ENCODE data around the gene TCF3. TPM values are rescaled to one million over a fixed set of nuclear protein-coding genes. Genes with fewer than 3 reads are reported as not detected.

The TCF3 gene
- total and polyA plus RNA-seq, 2 of the 8 experiments (the other 6 are each of a cell fraction or from before 2014, with no cell fraction given) = 241 to 348 TPM

DNA sequence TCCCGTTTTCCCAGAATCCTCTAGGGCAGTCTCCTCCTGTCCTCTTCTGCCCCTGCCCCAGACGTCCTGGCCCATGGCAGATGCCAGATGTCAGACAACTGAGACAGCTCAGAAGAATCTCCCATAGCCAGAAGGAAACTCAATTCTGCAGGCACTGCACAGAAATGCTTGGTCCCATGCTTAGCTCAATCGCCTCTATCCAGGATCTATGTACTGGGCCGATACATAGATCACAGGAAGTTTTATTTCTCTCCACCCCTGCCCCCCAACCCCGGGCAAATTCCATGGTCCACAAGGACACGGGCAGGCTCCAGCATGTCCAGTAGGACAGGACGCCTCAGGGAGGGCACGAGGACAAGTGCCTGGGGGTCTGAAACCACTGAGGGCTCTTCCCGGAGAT is 64.5 kb downstream of the TCF3 start:
- Histone ChIP-seq H3K18ac (ENCODE audit: extremely low read depth, low read length) (no peak overlapping the region), H3K27me3 (replicated peaks in 1 of 4; ENCODE audit: control insufficient read depth in 3 of 4, extremely low read depth in 1 of 4, insufficient read depth in 3 of 4, low read length in 3 of 4) (no peaks in the 10 kb centered on the region; a peak in 1 of 7 replicates), H2BK15ac (ENCODE audit: low read length) (no peak overlapping the region), H3K56ac (replicated peaks; ENCODE audit: insufficient read length, low read depth, low read length) (no peak overlapping the region), H3K4me1 (replicated peaks in 1 of 4; ENCODE audit: control insufficient read depth in 3 of 4, insufficient read depth in 4 of 4, low read length in 3 of 4) (peaks cover 0 to 8% (median 6%) of the 10 kb centered on the region in 4 experiments; a peak in 6 of 7 replicates), H3K36me3 (ENCODE audit: control insufficient read depth in 2 of 4, insufficient read depth in 4 of 4, low read length in 3 of 4) (peaks cover 3 to 16% (median 7%) of the 10 kb centered on the region in 4 experiments; a peak in 7 of 8 replicates), H3K14ac (ENCODE audit: insufficient read length) (no peak overlapping the region), H3K23ac (ENCODE audit: insufficient read length) (no peak overlapping the region), H4K20me1 (replicated peaks in 1 of 2; ENCODE audit: control insufficient read depth in 1 of 2, insufficient read depth in 2 of 2, low read length in 2 of 2) (peaks cover 4 to 15% of the 10 kb centered on the region in 2 experiments), H3K9ac (replicated peaks in 1 of 4; ENCODE audit: extremely low read depth in 1 of 4, low read depth in 3 of 4, low read length in 3 of 4) (no peak overlapping the region), H3K4ac (replicated peaks; ENCODE audit: insufficient read length, low read depth, low read length) (no peak overlapping the region), H3K23me2 (ENCODE audit: low read depth, low read length) (peaks cover 4% of the 10 kb centered on the region), H3K9me3 (ENCODE audit: insufficient read depth in 2 of 2, low read depth in 1 of 2, low read length in 1 of 2) (no peaks in the 10 kb centered on the region), H4K5ac (ENCODE audit: insufficient read length, low read depth, low read length) (no peak overlapping the region), H2BK120ac (replicated peaks; ENCODE audit: low read depth, low read length) (no peak overlapping the region), H3K4me2 (ENCODE audit: insufficient read depth in 1 of 2, low read depth in 2 of 2, low read length in 2 of 2) (no peak overlapping the region), H2BK12ac (ENCODE audit: low read depth, low read length) (no peak overlapping the region), H3K79me1 (ENCODE audit: low read depth, low read length) (peaks cover 27% of the 10 kb centered on the region), H3K27ac (ENCODE audit: low read depth, low read length) (no peak overlapping the region), H2AK5ac (ENCODE audit: low read depth, low read length) (no peak overlapping the region), H3K79me2 (ENCODE audit: control insufficient read depth in 1 of 2, insufficient read depth in 2 of 2, low read length in 2 of 2) (peaks cover 0 to 58% of the 10 kb centered on the region in 2 experiments; a peak in 3 of 4 replicates), H2BK20ac (ENCODE audit: low read length) (no peak overlapping the region), H2AFZ (ENCODE audit: low read length) (no peak overlapping the region), H2BK5ac (ENCODE audit: low read depth, low read length) (no peak overlapping the region), H3K4me3 (ENCODE audit: extremely low read depth in 1 of 4, insufficient read depth in 2 of 4, low read depth in 3 of 4, low read length in 4 of 4) (no peak overlapping the region), H4K91ac (replicated peaks; ENCODE audit: insufficient read length, low read length) (no peak overlapping the region), H4K8ac (ENCODE audit: extremely low read depth, insufficient read depth, low read length) (no peak overlapping the region)
- 91% methylated on average over 9 of the region's 9 CpGs; no CpG with 5 or more reads in 1 of the 2 experiments for WGBS, 2 experiments (ENCODE audit: extremely low coverage in 1 of 2, insufficient coverage in 1 of 2, insufficient read length in 1 of 2, insufficient replicate concordance in 2 of 2, low coverage in 1 of 2, low lambda C conversion rate in 2 of 2, missing lambda C conversion rate in 1 of 2)
- DNase-seq (ENCODE audit: low read depth in 1 of 2, low spot score in 2 of 2) = no peak
- TF ChIP-seq, protein P1, sequence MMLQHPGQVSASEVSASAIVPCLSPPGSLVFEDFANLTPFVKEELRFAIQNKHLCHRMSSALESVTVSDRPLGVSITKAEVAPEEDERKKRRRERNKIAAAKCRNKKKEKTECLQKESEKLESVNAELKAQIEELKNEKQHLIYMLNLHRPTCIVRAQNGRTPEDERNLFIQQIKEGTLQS (IDR thresholded peaks at IDR 0.05; ENCODE audit: insufficient read depth, low read depth, low read length) = no peak
- TF ChIP-seq GTF2F1 (IDR thresholded peaks at IDR 0.05; ENCODE audit: borderline replicate concordance, low read depth, low read length) (no peak), TAF7 (optimal IDR thresholded peaks at IDR 0.05; ENCODE audit: borderline replicate concordance, low read depth, low read length) (no peak), RXRA (IDR thresholded peaks at IDR 0.05; ENCODE audit: insufficient read depth, low read depth, low read length) (no peak), HDAC2 (IDR thresholded peaks at IDR 0.05; ENCODE audit: borderline replicate concordance in 1 of 2, low read depth in 2 of 2, low read length in 2 of 2) (no peak)
- POLR2A ChIA-PET (ENCODE audit: partially characterized antibody) = interaction anchor here (0.8 to 9.1 kb wide), 5 partner anchors 10 to 76 kb away, joined by 3 to 148 read pairs (median 5); partner anchors contain the start of gene ADAMTSL5
- no peak for FAIRE-seq
- CTCF ChIA-PET (ENCODE audit: partially characterized antibody) = interaction anchor here (1.1 to 5.2 kb wide), 5 partner anchors 10 to 208 kb away, joined by 3 to 25 read pairs (median 3); no protein-coding TSS in a partner anchor

Measured in H1 (cell line).